IMR-90 (cell line): ENCODE measurements around the gene NPTX1. TPM values are rescaled to one million over a fixed set of nuclear protein-coding genes. Genes with fewer than 3 reads are reported as not detected.

Experiments
- ATAC-seq: fragments of 200-7000 bp; cut with Tn5 transposase; 2 replicates; pipeline ENCODE4 v1.9.1; 2020; ENCODE audit warnings: low read depth, mild to moderate bottlenecking, moderate library complexity
- BruUV-seq: library from RNA; stranded (reverse); fragments of 400-500 nt; replicated peaks from 2 replicates; lab custom pipeline; 2021; lab: Mats Ljungman, UMichigan
- CTCF ChIA-PET: fragments of 300-600 bp; formaldehyde crosslinking; extraction: SDS; loops from one replicate; lab custom pipeline; 2021; ENCODE audit warnings: antibody characterized with exemption; lab: Yijun Ruan, JAX
- POLR2A ChIA-PET: fragments of 300-600 bp; sonication (Branson Sonifier 250); formaldehyde crosslinking; loops from one replicate; lab custom pipeline; 2022; ENCODE audit warnings: antibody characterized with exemption; ENCODE audit not compliant: unreplicated experiment; lab: Charles Lee
- DNase-seq: peaks from one replicate; pipeline ENCODE4 v3.0.0; 2013
- H2AFZ ChIP-seq: replicated peaks from 2 replicates; pipeline ENCODE3; 2013; ENCODE audit warnings: low read length, mild to moderate bottlenecking; ENCODE audit not compliant: poor library complexity
- H2AK5ac ChIP-seq: 2 replicates; pipeline ENCODE4 v1.6.1; 2013; ENCODE audit warnings: low read depth, low read length, inconsistent platforms
- H2AK9ac ChIP-seq: replicated peaks from 2 replicates; pipeline ENCODE3; 2013; ENCODE audit warnings: mild to moderate bottlenecking, low read depth, low read length, moderate library complexity; ENCODE audit not compliant: poor library complexity
- H2BK120ac ChIP-seq: 2 replicates; pipeline ENCODE4 v1.6.1; 2013; ENCODE audit warnings: low read depth, low read length, inconsistent platforms
- H2BK15ac ChIP-seq: 3 replicates; pipeline ENCODE4 v1.6.1; 2013; ENCODE audit warnings: low read depth, low read length, inconsistent platforms
- H2BK20ac ChIP-seq: 2 replicates; pipeline ENCODE4 v1.6.1; 2013; ENCODE audit warnings: low read depth, mild to moderate bottlenecking, inconsistent platforms, low read length, moderate library complexity
- H2BK5ac ChIP-seq: 2 replicates; pipeline ENCODE4 v1.6.1; 2013; ENCODE audit warnings: mild to moderate bottlenecking, low read depth, low read length, inconsistent platforms; ENCODE audit not compliant: poor library complexity, severe bottlenecking
- H3K14ac ChIP-seq: replicated peaks from 2 replicates; pipeline ENCODE4 v1.6.1; 2013; ENCODE audit warnings: low read depth, low read length, inconsistent platforms
- H3K18ac ChIP-seq: 2 replicates; pipeline ENCODE4 v1.6.1; 2013; ENCODE audit warnings: low read depth, low read length, control low read depth
- H3K23ac ChIP-seq: 2 replicates; pipeline ENCODE4 v1.6.1; 2013; ENCODE audit warnings: low read depth, low read length, inconsistent platforms
- H3K27ac ChIP-seq: 2 replicates; pipeline ENCODE4 v1.5.1; 2013; ENCODE audit warnings: mild to moderate bottlenecking, control low read depth, low read length; ENCODE audit not compliant: insufficient read depth
- H3K27me3 ChIP-seq: 2 replicates; pipeline ENCODE4 v1.6.1; 2013; ENCODE audit warnings: low read length; ENCODE audit not compliant: control insufficient read depth, insufficient read depth
- H3K36me3 ChIP-seq: 2 replicates; pipeline ENCODE4 v1.6.1; 2013; ENCODE audit warnings: low read length, mixed read lengths; ENCODE audit not compliant: control insufficient read depth, insufficient read depth
- H3K4ac ChIP-seq: 2 replicates; pipeline ENCODE4 v1.6.1; 2013; ENCODE audit warnings: low read depth, low read length, inconsistent platforms
- H3K4me1 ChIP-seq: 2 replicates; pipeline ENCODE4 v1.6.1; 2013; ENCODE audit warnings: low read length, mixed read lengths; ENCODE audit not compliant: control insufficient read depth, insufficient read depth
- H3K4me2 ChIP-seq: 2 replicates; pipeline ENCODE4 v1.6.1; 2013; ENCODE audit warnings: low read depth, mild to moderate bottlenecking, control low read depth, low read length, moderate library complexity
- H3K4me3 ChIP-seq: 2 replicates; pipeline ENCODE4 v1.5.1; 2013; ENCODE audit warnings: low read depth, mild to moderate bottlenecking, control low read depth, low read length, moderate library complexity; ENCODE audit not compliant: insufficient read depth
- H3K56ac ChIP-seq: 2 replicates; pipeline ENCODE4 v1.6.1; 2013; ENCODE audit warnings: low read length, inconsistent platforms; ENCODE audit not compliant: insufficient read depth; ENCODE audit errors: extremely low read depth
- H3K79me1 ChIP-seq, 2 experiments: 2 replicates each; pipeline ENCODE4 v1.6.1; 2013; ENCODE audit warnings: low read length in 2 of 2, inconsistent platforms in 1 of 2, low read depth in 1 of 2
- H3K9ac ChIP-seq: 2 replicates; pipeline ENCODE4 v1.6.1; 2013; ENCODE audit warnings: low read depth, low read length, control low read depth
- H3K9me1 ChIP-seq: 2 replicates; pipeline ENCODE4 v1.6.1; 2013; ENCODE audit warnings: low read length, inconsistent platforms; ENCODE audit not compliant: insufficient read depth
- H3K9me3 ChIP-seq: 2 replicates; pipeline ENCODE4 v1.6.1; 2013; ENCODE audit warnings: low read length; ENCODE audit not compliant: control insufficient read depth, insufficient read depth
- H4K20me1 ChIP-seq: 2 replicates; pipeline ENCODE4 v1.6.1; 2013; ENCODE audit warnings: low read length, inconsistent platforms; ENCODE audit not compliant: insufficient read depth
- H4K5ac ChIP-seq: 2 replicates; pipeline ENCODE4 v1.6.1; 2013; ENCODE audit warnings: mild to moderate bottlenecking, low read depth, low read length, control low read depth
- H4K8ac ChIP-seq, 2 experiments: 2 replicates each; pipeline ENCODE4 v1.6.1; 2013; ENCODE audit warnings: low read depth in 2 of 2, low read length in 2 of 2, control low read depth in 1 of 2, inconsistent platforms in 1 of 2
- H4K91ac ChIP-seq: 2 replicates; pipeline ENCODE4 v1.6.1; 2013; ENCODE audit warnings: low read depth, low read length, inconsistent platforms; ENCODE audit not compliant: insufficient read depth
- BHLHE40 ChIP-seq: fragments of 150-350 bp; IDR thresholded peaks from 2 replicates; pipeline ENCODE4 v1.6.1; 2016; ENCODE audit warnings: mild to moderate bottlenecking, low read depth, low read length
- CHD1 ChIP-seq: IDR thresholded peaks from 2 replicates; pipeline ENCODE4 v1.6.1; 2012; ENCODE audit warnings: low read depth, low read length, improper control_type of control experiment
- ELK1 ChIP-seq: fragments of 150-350 bp; IDR thresholded peaks from 2 replicates; pipeline ENCODE4 v1.6.1; 2016; ENCODE audit warnings: low read depth, mild to moderate bottlenecking, low read length, moderate library complexity, borderline replicate concordance
- FOS ChIP-seq: fragments of 150-350 bp; IDR thresholded peaks from 2 replicates; pipeline ENCODE4 v1.6.1; 2016; ENCODE audit warnings: low read depth, low read length
- MAFK ChIP-seq: IDR thresholded peaks from 2 replicates; pipeline ENCODE4 v1.6.1; 2012; ENCODE audit warnings: low read depth, low read length, improper control_type of control experiment
- MAZ ChIP-seq: IDR thresholded peaks from 2 replicates; pipeline ENCODE4 v1.6.1; 2012; ENCODE audit warnings: low read depth, mild to moderate bottlenecking, low read length, improper control_type of control experiment, moderate library complexity, borderline replicate concordance
- MXI1 ChIP-seq: IDR thresholded peaks from 2 replicates; pipeline ENCODE4 v1.6.1; 2012; ENCODE audit warnings: low read depth, mild to moderate bottlenecking, low read length, moderate library complexity, borderline replicate concordance
- NFE2L2 ChIP-seq: fragments of 150-350 bp; IDR thresholded peaks from 2 replicates; pipeline ENCODE4 v1.6.1; 2016; ENCODE audit warnings: low read depth, mild to moderate bottlenecking, low read length
- POLR2A ChIP-seq: IDR thresholded peaks from 2 replicates; pipeline ENCODE4 v1.6.1; 2012; ENCODE audit warnings: mild to moderate bottlenecking, low read depth, low read length
- RAD21 ChIP-seq: IDR thresholded peaks from 2 replicates; pipeline ENCODE4 v1.6.1; 2012; ENCODE audit warnings: low read length, improper control_type of control experiment
- RCOR1 ChIP-seq: IDR thresholded peaks from 2 replicates; pipeline ENCODE4 v1.6.1; 2012; ENCODE audit warnings: mild to moderate bottlenecking, low read length, improper control_type of control experiment; ENCODE audit not compliant: insufficient replicate concordance
- RFX5 ChIP-seq: IDR thresholded peaks from 2 replicates; pipeline ENCODE4 v1.8.0; 2012; ENCODE audit warnings: low read depth, mild to moderate bottlenecking, low read length, moderate library complexity
- SMC3 ChIP-seq: fragments of 150-350 bp; IDR thresholded peaks from 2 replicates; pipeline ENCODE4 v1.6.1; 2016; ENCODE audit warnings: low read depth, mild to moderate bottlenecking, antibody characterized with exemption, low read length, moderate library complexity
- USF2 ChIP-seq: fragments of 150-350 bp; IDR thresholded peaks from 2 replicates; pipeline ENCODE4 v1.6.1; 2017; ENCODE audit warnings: mild to moderate bottlenecking, antibody characterized with exemption, low read length, low read depth
- WGBS, 2 experiments: methylation state at CpG; one replicate each; pipeline versions ENCODE4 v1.1.5 to v1.1.7; 2013; ENCODE audit warnings: missing lambda C conversion rate in 2 of 2; ENCODE audit not compliant: insufficient read length in 1 of 2; ENCODE audit errors: extremely low coverage in 2 of 2; 5-methylcytosine and 5-hydroxymethylcytosine counted together
- dilution Hi-C: fragments of 300-500 bp; cut with HindIII; formaldehyde crosslinking; loops from one replicate; pipeline ENCODE4 v1.14.3; 2018; ENCODE audit warnings: low sequenced_read_pairs; ENCODE audit not compliant: unreplicated experiment
- in situ Hi-C: fragments of 300-500 bp; cut with MboI; formaldehyde crosslinking; loops from 3 replicates; pipeline ENCODE4 v1.14.3; 2019; ENCODE audit warnings: low sequenced_read_pairs, inconsistent platforms, mixed read lengths
- intact Hi-C: fragments of 100-400 bp; cut with micrococcal nuclease; formaldehyde crosslinking; loops from 2 replicates; pipeline ENCODE4 v1.10.0; 2022
- polyA plus RNA-seq, 3 experiments: library from polyadenylated mRNA; depleted of rRNA; stranded (reverse); fragments of >200 nt; gene quantifications; 2 replicates each; pipeline ENCODE4 v1.2.3, GENCODE V29; 2012; ENCODE audit warnings: low replicate concordance in 1 of 3
- total RNA-seq: library from RNA; depleted of rRNA; stranded (reverse); fragments of >200 nt; gene quantifications from 2 replicates; pipeline ENCODE4 v1.2.3, GENCODE V29; 2012

The NPTX1 gene
- total and polyA plus RNA-seq, 2 of the 4 experiments (the other 2 are of a cell fraction) = 20.8 to 39.5 TPM

- WGBS, 2 experiments = 40% methylated on average over 2 of the region's 8 CpGs; no CpG with 5 or more reads in 1 of the 2 experiments
- no peak overlapping the region for H3K4me3 ChIP-seq
- peak overlapping the region; percentile 81 for H2AFZ ChIP-seq
- no peaks in the 10 kb centered on the region for H3K9me3 ChIP-seq
- H2BK15ac ChIP-seq = peak overlapping the region; percentile 88; the same call in 1 of the 3 replicates
- no peaks in the 10 kb centered on the region for H3K27me3 ChIP-seq
- peaks cover 18% of the 10 kb centered on the region for H3K4me1 ChIP-seq
- peak overlapping the region; percentile 35; the same call in 1 of the 2 replicates for H3K18ac ChIP-seq
- intact Hi-C loops (no loop called here), in situ Hi-C loops (no loop called here), dilution Hi-C loops (no loop called here)
- 0 out of 4 replicates have a peak, but pooled peaks cover 0 to 5% of the 10 kb centered on the region in 2 experiments for H3K79me1 ChIP-seq
- peak overlapping the region; percentile 47 for H3K14ac ChIP-seq
- ATAC-seq (peak; percentile 70), DNase-seq (peak; percentile 85)
- no peaks in the 10 kb centered on the region for H3K36me3 ChIP-seq
- peak overlapping the region; percentile 28; the same call in 1 of the 2 replicates for H3K56ac ChIP-seq
- no TSS peak for BruUV-seq
- peak overlapping the region; percentile 85 for H2AK9ac ChIP-seq
- no peak overlapping the region; the same call in 1 of the 2 replicates for H4K5ac ChIP-seq
- H2BK20ac ChIP-seq = peak overlapping the region; percentile 84
- POLR2A ChIA-PET = no interaction called here
- peak overlapping the region; percentile 36; the same call in 1 of the 2 replicates for H3K4me2 ChIP-seq
- peak overlapping the region; percentile 54; the same call in 1 of the 2 replicates for H3K23ac ChIP-seq
- H2BK120ac ChIP-seq = peak overlapping the region; percentile 85
- peaks cover 13% of the 10 kb centered on the region for H3K9me1 ChIP-seq
- CTCF ChIA-PET = no interaction called here
- peak overlapping the region; percentile 56 to 62; a peak in 2 of 4 replicates for H4K8ac ChIP-seq
- peak overlapping the region; percentile 84 for H2AK5ac ChIP-seq
- H3K27ac ChIP-seq = peak overlapping the region; percentile 11; the same call in 1 of the 2 replicates
- no peaks in the 10 kb centered on the region for H4K20me1 ChIP-seq
- H3K9ac ChIP-seq = no peak overlapping the region
- H3K4ac ChIP-seq = peak overlapping the region; percentile 79
- H4K91ac ChIP-seq = peak overlapping the region; percentile 80
- peak overlapping the region; percentile 63 for H2BK5ac ChIP-seq
- TF ChIP-seq USF2 = no peak
- TF ChIP-seq SMC3 = peak; percentile 32; the same call in 1 of the 2 replicates
- TF ChIP-seq FOS = peak; percentile 65
- TF ChIP-seq CHD1 = no peak
- no peak for TF ChIP-seq MAFK
- no peak for TF ChIP-seq MXI1
- TF ChIP-seq BHLHE40 = 0 out of 2 replicates have a peak, but pooled peaks have one; percentile 24
- TF ChIP-seq RCOR1 = no peak
- no peak for TF ChIP-seq RFX5
- TF ChIP-seq NFE2L2 = no peak
- peak; percentile 26; the same call in 1 of the 2 replicates for TF ChIP-seq RAD21
- no peak for TF ChIP-seq ELK1
- TF ChIP-seq POLR2A = peak; percentile 59
- no peak for TF ChIP-seq MAZ
Measured at GRCh38 chr17:80504686-80505413, 28.4 kb upstream of the NPTX1 start.
